Liver (tissue), 9 donors: Measurements from ENCODE around the gene AMOTL1. TPM values are rescaled to one million over a fixed set of nuclear protein-coding genes. Genes with fewer than 3 reads are reported as not detected.
A peak's percentile ranks its signal among the peaks of the same experiment; 100 is the strongest.

ENCODE experiments used
- DNase-seq: peaks from one replicate; pipeline ENCODE4 v3.0.0-alpha.2; 2017; ENCODE audit warnings: low spot score
- H3K27ac ChIP-seq, 2 donors: one replicate each; pipeline ENCODE4 v1.7.0; 2013; ENCODE audit warnings: inconsistent platforms in 2 of 2, low read length in 2 of 2, control low read depth in 1 of 2, low read depth in 1 of 2, mild to moderate bottlenecking in 1 of 2
- H3K27me3 ChIP-seq, 4 donors: one replicate each; pipeline versions ENCODE4 v1.6.1 to v1.7.0; 2013; ENCODE audit warnings: low read length in 3 of 4, inconsistent platforms in 1 of 4, mild to moderate bottlenecking in 1 of 4, moderate library complexity in 1 of 4; ENCODE audit not compliant: control insufficient read depth in 4 of 4, insufficient read depth in 4 of 4
- H3K36me3 ChIP-seq, 4 donors: one replicate each; pipeline versions ENCODE4 v1.6.1 to v1.7.0; 2013; ENCODE audit warnings: low read length in 3 of 4, mild to moderate bottlenecking in 3 of 4, low read depth in 1 of 4, moderate library complexity in 1 of 4; ENCODE audit not compliant: control insufficient read depth in 4 of 4, insufficient read depth in 3 of 4
- H3K4me1 ChIP-seq, 4 donors: one replicate each; pipeline versions ENCODE4 v1.6.1 to v1.7.0; 2013; ENCODE audit warnings: low read length in 3 of 4, mild to moderate bottlenecking in 3 of 4, moderate library complexity in 1 of 4; ENCODE audit not compliant: control insufficient read depth in 4 of 4, insufficient read depth in 4 of 4
- H3K4me3 ChIP-seq, 3 donors: one replicate each; pipeline versions ENCODE4 v1.6.1 to v1.7.0; 2013; ENCODE audit warnings: low read length in 3 of 3, control low read depth in 1 of 3, low read depth in 1 of 3, mild to moderate bottlenecking in 1 of 3
- H3K9ac ChIP-seq, 2 donors: one replicate each; pipeline ENCODE4 v1.7.0; 2013; ENCODE audit warnings: low read length in 2 of 2, mild to moderate bottlenecking in 2 of 2, moderate library complexity in 2 of 2, control low read depth in 1 of 2, low read depth in 1 of 2
- H3K9me3 ChIP-seq, 4 donors: one replicate each; pipeline versions ENCODE4 v1.6.1 to v1.7.0; 2013; ENCODE audit warnings: low read length in 3 of 4; ENCODE audit not compliant: control insufficient read depth in 4 of 4
- FOXA1 ChIP-seq: IDR thresholded peaks from 2 replicates; pipeline ENCODE4 v1.6.1; 2016; ENCODE audit warnings: antibody characterized with exemption
- FOXA2 ChIP-seq: IDR thresholded peaks from 2 replicates; pipeline ENCODE4 v1.6.1; 2016; ENCODE audit warnings: antibody characterized with exemption
- HNF4A ChIP-seq, 2 donors: conservative IDR thresholded peaks; 2 replicates each; pipeline ENCODE4 v1.6.1; 2016; ENCODE audit warnings: antibody characterized with exemption in 2 of 2, mild to moderate bottlenecking in 2 of 2
- HNF4G ChIP-seq: IDR thresholded peaks from 2 replicates; pipeline ENCODE4 v1.6.1; 2016; ENCODE audit warnings: antibody characterized with exemption
- NR2F2 ChIP-seq: IDR thresholded peaks from 2 replicates; pipeline ENCODE4 v1.6.1; 2016; ENCODE audit warnings: antibody characterized with exemption
- SP1 ChIP-seq: IDR thresholded peaks from 2 replicates; pipeline ENCODE4 v1.6.1; 2018; ENCODE audit warnings: antibody characterized with exemption, mild to moderate bottlenecking
- TAF1 ChIP-seq: conservative IDR thresholded peaks from 2 replicates; pipeline ENCODE4 v1.6.1; 2016; ENCODE audit warnings: antibody characterized with exemption, mild to moderate bottlenecking
- WGBS: extraction: QIAGEN DNeasy Blood & Tissue Kit; methylation state at CpG from one replicate; pipeline ENCODE4 v1.1.7; 2013; 5-methylcytosine and 5-hydroxymethylcytosine counted together
- polyA plus RNA-seq, 2 donors: library from polyadenylated mRNA; stranded (reverse) in 1 of 2; unstranded in 1 of 2; fragments of 200-250 nt in 1 of 2; fragments of >200 nt in 1 of 2; fragmentation: Nextera tagmentation in 1 of 2; extraction: Ambion mirVana in 1 of 2; gene quantifications; one replicate each; pipeline versions ENCODE4 v1.2.1 to v1.2.3, GENCODE V29; 2013 to 2015
- total RNA-seq, 2 donors: library from RNA; depleted of rRNA; stranded (reverse); fragments of >200 nt; gene quantifications; one replicate each; pipeline ENCODE4 v1.2.3, GENCODE V29; 2014
- TF ChIP-seq, protein P1 (sequence below): IDR thresholded peaks from 2 replicates; pipeline ENCODE4 v1.6.1; 2016; ENCODE audit warnings: antibody characterized with exemption, mild to moderate bottlenecking
- TF ChIP-seq, protein P2 (sequence below): fragments of 150-350 bp; IDR thresholded peaks from 2 replicates; pipeline ENCODE4 v1.5.1; 2017; ENCODE audit warnings: improper control_type of control experiment, low read depth, low read length; ENCODE audit not compliant: missing input control
- TF ChIP-seq, protein P3 (sequence below): IDR thresholded peaks from 2 replicates; pipeline ENCODE4 v1.6.1; 2016; ENCODE audit warnings: antibody characterized with exemption
- TF ChIP-seq, protein P4 (sequence below): IDR thresholded peaks from 2 replicates; pipeline ENCODE4 v1.6.1; 2016; ENCODE audit warnings: antibody characterized with exemption
- TF ChIP-seq, protein P5 (sequence below): IDR thresholded peaks from 2 replicates; pipeline ENCODE4 v1.6.1; 2016; ENCODE audit warnings: antibody characterized with exemption
- donor health status: healthy.
- donor health status: healthy.
- donor health status: healthy.
- donor health status: healthy.
- donor health status: healthy.

AMOTL1 gene
- total and polyA plus RNA-seq, 4 donors, result 2.2 to 29.5 (median 7.2) TPM

DNA sequence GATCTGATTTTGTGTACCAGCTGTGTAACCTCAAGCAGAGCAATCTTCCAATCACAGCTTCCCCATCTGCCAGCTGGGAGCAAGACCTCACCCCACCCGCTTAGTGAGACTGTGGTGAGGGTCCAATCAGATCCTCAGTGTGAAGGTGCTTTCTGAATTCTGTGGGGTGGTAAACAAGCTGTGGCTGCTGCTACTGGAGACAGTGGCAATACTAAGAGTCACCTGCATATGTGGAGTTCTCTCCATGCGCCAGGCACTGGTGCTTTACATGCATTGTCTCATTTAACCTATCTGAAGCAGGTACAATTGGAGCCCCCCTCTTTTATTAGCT is 154.8 kb downstream of the AMOTL1 start:
- WGBS, result 94% methylated on average over 2 of the region's 2 CpGs
- TF ChIP-seq TAF1 (no peak), SP1 (no peak), HNF4G (no peak), HNF4A (conservative IDR thresholded peaks at IDR 0.05) (no peak), FOXA1 (no peak), FOXA2 (no peak), NR2F2 (no peak)
- TF ChIP-seq, protein P1, sequence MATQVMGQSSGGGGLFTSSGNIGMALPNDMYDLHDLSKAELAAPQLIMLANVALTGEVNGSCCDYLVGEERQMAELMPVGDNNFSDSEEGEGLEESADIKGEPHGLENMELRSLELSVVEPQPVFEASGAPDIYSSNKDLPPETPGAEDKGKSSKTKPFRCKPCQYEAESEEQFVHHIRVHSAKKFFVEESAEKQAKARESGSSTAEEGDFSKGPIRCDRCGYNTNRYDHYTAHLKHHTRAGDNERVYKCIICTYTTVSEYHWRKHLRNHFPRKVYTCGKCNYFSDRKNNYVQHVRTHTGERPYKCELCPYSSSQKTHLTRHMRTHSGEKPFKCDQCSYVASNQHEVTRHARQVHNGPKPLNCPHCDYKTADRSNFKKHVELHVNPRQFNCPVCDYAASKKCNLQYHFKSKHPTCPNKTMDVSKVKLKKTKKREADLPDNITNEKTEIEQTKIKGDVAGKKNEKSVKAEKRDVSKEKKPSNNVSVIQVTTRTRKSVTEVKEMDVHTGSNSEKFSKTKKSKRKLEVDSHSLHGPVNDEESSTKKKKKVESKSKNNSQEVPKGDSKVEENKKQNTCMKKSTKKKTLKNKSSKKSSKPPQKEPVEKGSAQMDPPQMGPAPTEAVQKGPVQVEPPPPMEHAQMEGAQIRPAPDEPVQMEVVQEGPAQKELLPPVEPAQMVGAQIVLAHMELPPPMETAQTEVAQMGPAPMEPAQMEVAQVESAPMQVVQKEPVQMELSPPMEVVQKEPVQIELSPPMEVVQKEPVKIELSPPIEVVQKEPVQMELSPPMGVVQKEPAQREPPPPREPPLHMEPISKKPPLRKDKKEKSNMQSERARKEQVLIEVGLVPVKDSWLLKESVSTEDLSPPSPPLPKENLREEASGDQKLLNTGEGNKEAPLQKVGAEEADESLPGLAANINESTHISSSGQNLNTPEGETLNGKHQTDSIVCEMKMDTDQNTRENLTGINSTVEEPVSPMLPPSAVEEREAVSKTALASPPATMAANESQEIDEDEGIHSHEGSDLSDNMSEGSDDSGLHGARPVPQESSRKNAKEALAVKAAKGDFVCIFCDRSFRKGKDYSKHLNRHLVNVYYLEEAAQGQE, result no peak
- TF ChIP-seq, protein P2, sequence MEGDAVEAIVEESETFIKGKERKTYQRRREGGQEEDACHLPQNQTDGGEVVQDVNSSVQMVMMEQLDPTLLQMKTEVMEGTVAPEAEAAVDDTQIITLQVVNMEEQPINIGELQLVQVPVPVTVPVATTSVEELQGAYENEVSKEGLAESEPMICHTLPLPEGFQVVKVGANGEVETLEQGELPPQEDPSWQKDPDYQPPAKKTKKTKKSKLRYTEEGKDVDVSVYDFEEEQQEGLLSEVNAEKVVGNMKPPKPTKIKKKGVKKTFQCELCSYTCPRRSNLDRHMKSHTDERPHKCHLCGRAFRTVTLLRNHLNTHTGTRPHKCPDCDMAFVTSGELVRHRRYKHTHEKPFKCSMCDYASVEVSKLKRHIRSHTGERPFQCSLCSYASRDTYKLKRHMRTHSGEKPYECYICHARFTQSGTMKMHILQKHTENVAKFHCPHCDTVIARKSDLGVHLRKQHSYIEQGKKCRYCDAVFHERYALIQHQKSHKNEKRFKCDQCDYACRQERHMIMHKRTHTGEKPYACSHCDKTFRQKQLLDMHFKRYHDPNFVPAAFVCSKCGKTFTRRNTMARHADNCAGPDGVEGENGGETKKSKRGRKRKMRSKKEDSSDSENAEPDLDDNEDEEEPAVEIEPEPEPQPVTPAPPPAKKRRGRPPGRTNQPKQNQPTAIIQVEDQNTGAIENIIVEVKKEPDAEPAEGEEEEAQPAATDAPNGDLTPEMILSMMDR, result no peak
- TF ChIP-seq, protein P3, sequence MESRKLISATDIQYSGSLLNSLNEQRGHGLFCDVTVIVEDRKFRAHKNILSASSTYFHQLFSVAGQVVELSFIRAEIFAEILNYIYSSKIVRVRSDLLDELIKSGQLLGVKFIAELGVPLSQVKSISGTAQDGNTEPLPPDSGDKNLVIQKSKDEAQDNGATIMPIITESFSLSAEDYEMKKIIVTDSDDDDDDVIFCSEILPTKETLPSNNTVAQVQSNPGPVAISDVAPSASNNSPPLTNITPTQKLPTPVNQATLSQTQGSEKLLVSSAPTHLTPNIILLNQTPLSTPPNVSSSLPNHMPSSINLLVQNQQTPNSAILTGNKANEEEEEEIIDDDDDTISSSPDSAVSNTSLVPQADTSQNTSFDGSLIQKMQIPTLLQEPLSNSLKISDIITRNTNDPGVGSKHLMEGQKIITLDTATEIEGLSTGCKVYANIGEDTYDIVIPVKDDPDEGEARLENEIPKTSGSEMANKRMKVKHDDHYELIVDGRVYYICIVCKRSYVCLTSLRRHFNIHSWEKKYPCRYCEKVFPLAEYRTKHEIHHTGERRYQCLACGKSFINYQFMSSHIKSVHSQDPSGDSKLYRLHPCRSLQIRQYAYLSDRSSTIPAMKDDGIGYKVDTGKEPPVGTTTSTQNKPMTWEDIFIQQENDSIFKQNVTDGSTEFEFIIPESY, result no peak
- TF ChIP-seq, protein P4, sequence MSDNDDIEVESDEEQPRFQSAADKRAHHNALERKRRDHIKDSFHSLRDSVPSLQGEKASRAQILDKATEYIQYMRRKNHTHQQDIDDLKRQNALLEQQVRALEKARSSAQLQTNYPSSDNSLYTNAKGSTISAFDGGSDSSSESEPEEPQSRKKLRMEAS, result no peak
- Histone ChIP-seq H3K4me1 (peaks cover 1 to 12% (median 8%) of the 10 kb centered on the region in 4 donors), H3K9ac (no peak overlapping the region), H3K9me3 (no peaks in the 10 kb centered on the region), H3K36me3 (no peaks in the 10 kb centered on the region), H3K27me3 (no peaks in the 10 kb centered on the region), H3K4me3 (no peak overlapping the region), H3K27ac (no peak overlapping the region)
- no peak for DNase-seq

DNA sequence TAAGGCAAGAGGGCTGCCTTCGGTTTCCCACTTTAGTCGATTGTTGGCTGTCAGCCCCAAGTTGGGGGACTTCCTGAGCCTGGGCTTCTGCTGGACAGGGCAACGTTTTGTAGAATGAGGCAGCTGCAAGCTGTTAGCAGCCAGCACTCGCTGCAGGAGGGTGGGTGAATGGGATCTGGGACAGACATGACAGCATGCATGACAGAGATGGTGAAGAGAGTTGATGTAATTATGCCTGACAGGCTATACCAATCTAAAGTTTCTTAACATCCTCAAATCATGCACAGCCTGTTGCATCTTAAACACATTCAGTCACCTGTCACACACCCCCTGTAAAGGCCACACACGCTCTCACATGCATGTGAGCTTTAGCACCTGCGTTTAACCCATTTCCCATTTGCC is 156.0 kb downstream of the AMOTL1 start:
- Histone ChIP-seq H3K36me3 (no peaks in the 10 kb centered on the region), H3K4me3 (no peak overlapping the region), H3K4me1 (peaks cover 1 to 12% (median 8%) of the 10 kb centered on the region in 4 donors), H3K27ac (peak overlapping the region in 1 of 2 donors; percentile 38), H3K9ac (no peak overlapping the region), H3K9me3 (no peaks in the 10 kb centered on the region), H3K27me3 (no peaks in the 10 kb centered on the region)
- no peak for TF ChIP-seq HNF4A (conservative IDR thresholded peaks at IDR 0.05)
- no peak for TF ChIP-seq HNF4G
- TF ChIP-seq FOXA1, result no peak
- TF ChIP-seq FOXA2, result no peak
- TF ChIP-seq, protein P3, result no peak
- TF ChIP-seq NR2F2, result no peak
- TF ChIP-seq SP1, result no peak
- TF ChIP-seq, protein P5, sequence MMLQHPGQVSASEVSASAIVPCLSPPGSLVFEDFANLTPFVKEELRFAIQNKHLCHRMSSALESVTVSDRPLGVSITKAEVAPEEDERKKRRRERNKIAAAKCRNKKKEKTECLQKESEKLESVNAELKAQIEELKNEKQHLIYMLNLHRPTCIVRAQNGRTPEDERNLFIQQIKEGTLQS, result no peak
- 66% methylated on average over 6 of the region's 6 CpGs for WGBS
- DNase-seq, result no peak
